HG03064 (cell line): ENCODE data around the gene SERPINA5.
"Not testable (repeated sequence)": the region's sequence is repeated elsewhere in the genome, so short reads cannot be mapped to it uniquely, and the experiment has no call there.

Experiments
- ATAC-seq: cut with Tn5 transposase; IDR thresholded peaks from one replicate; pipeline ENCODE4 v1.9.1; 2021; ENCODE audit warnings: low read depth; ENCODE audit not compliant: unreplicated experiment

The SERPINA5 gene

GRCh38 chr14:94598816-94599655 is 17.8 kb downstream of the SERPINA5 start:
- no peak for ATAC-seq

- no peak for ATAC-seq
Measured at GRCh38 chr14:94599656-94600004, 18.4 kb downstream of the SERPINA5 start.

GRCh38 chr14:94600148-94600545 is 18.9 kb downstream of the SERPINA5 start:
- ATAC-seq: no peak

- no peak for ATAC-seq
Measured at GRCh38 chr14:94601884-94602391, 20.7 kb downstream of the SERPINA5 start.

GRCh38 chr14:94602722-94603121 is 21.5 kb downstream of the SERPINA5 start:
- ATAC-seq: no peak

- no peak for ATAC-seq
Measured at GRCh38 chr14:94605361-94605760, 24.1 kb downstream of the SERPINA5 start.

- not testable (repeated sequence) for ATAC-seq
Measured at GRCh38 chr14:94608966-94609365, 27.7 kb downstream of the SERPINA5 start.

GRCh38 chr14:94611179-94611578 is 30.0 kb downstream of the SERPINA5 start:
- no peak for ATAC-seq

- no peak for ATAC-seq
Measured at GRCh38 chr14:94612174-94612573, 30.9 kb downstream of the SERPINA5 start, which contains the start of gene SERPINA3. Gene SERPINA3, plus strand, starts transcription at chr14:94612391. Its CDS starts 2,051 bp downstream, at chr14:94614442.

- ATAC-seq: no peak
Measured at GRCh38 chr14:94612580-94613554, 31.6 kb downstream of the SERPINA5 start.

- ATAC-seq: no peak
Measured at GRCh38 chr14:94613720-94614644, 32.8 kb downstream of the SERPINA5 start.

- no peak for ATAC-seq
Measured at GRCh38 chr14:94614802-94615201, 33.6 kb downstream of the SERPINA5 start.

- ATAC-seq: no peak
Measured at GRCh38 chr14:94615254-94615653, 34.0 kb downstream of the SERPINA5 start.

GRCh38 chr14:94615823-94616570 is 34.8 kb downstream of the SERPINA5 start:
- ATAC-seq: no peak

- ATAC-seq: no peak
Measured at GRCh38 chr14:94617366-94617941, 36.2 kb downstream of the SERPINA5 start.

GRCh38 chr14:94617988-94618822 is 37.0 kb downstream of the SERPINA5 start:
- no peak for ATAC-seq

GRCh38 chr14:94619297-94619696 is 38.1 kb downstream of the SERPINA5 start:
- no peak for ATAC-seq

- no peak for ATAC-seq
Measured at GRCh38 chr14:94620597-94620996, 39.4 kb downstream of the SERPINA5 start.
